Lower lobe of right lung (tissue), 2 donors: ENCODE measurements around the gene B3GLCT. TPM values are rescaled to one million over a fixed set of nuclear protein-coding genes. Genes with fewer than 3 reads are reported as not detected.

ENCODE experiments used
- ATAC-seq, 2 donors: fragments of 200-7000 bp; cut with Tn5 transposase; one replicate each; pipeline ENCODE4 v1.9.1; 2020 to 2022; ENCODE audit warnings: mild to moderate bottlenecking in 2 of 2, moderate library complexity in 2 of 2
- DNase-seq: peaks from one replicate; pipeline ENCODE4 v3.0.0-alpha.2; 2020
- H3K27ac ChIP-seq: fragments of 200-600 bp; one replicate; pipeline ENCODE4 v1.8.0; 2022
- H3K27me3 ChIP-seq: fragments of 200-600 bp; one replicate; pipeline ENCODE4 v1.8.0; 2022; ENCODE audit warnings: low read depth
- H3K36me3 ChIP-seq: fragments of 200-600 bp; one replicate; pipeline ENCODE4 v1.8.0; 2022; ENCODE audit warnings: mild to moderate bottlenecking
- H3K4me1 ChIP-seq: fragments of 200-600 bp; one replicate; pipeline ENCODE4 v1.8.0; 2022
- H3K4me3 ChIP-seq: fragments of 200-600 bp; one replicate; pipeline ENCODE4 v1.8.0; 2022; ENCODE audit warnings: mild to moderate bottlenecking
- H3K9me3 ChIP-seq: fragments of 200-600 bp; one replicate; pipeline ENCODE4 v1.8.0; 2022
- intact Hi-C: fragments of 100-400 bp; cut with DNase I; formaldehyde crosslinking; loops from one replicate; pipeline ENCODE4 v1.11.0; 2022
- total RNA-seq: library from RNA; stranded (reverse); fragmentation: NEBNext Ultra II Directional; extraction: Animal tissue kit (Norgen Biotek cat#: 25700); gene quantifications from one replicate; pipeline ENCODE4 v1.2.1, GENCODE V29; 2021
- TF ChIP-seq, protein P1 (sequence below): fragments of 200-600 bp; IDR thresholded peaks from one replicate; pipeline ENCODE4 v1.8.0; 2022; ENCODE audit warnings: antibody characterized with exemption, mild to moderate bottlenecking
- donor health status: DM: no; HTN: yes; CAD: no; lungs with severe emphysema.

B3GLCT gene
- total RNA-seq, 1 donor from 2014 or later = 6.1 TPM

DNA sequence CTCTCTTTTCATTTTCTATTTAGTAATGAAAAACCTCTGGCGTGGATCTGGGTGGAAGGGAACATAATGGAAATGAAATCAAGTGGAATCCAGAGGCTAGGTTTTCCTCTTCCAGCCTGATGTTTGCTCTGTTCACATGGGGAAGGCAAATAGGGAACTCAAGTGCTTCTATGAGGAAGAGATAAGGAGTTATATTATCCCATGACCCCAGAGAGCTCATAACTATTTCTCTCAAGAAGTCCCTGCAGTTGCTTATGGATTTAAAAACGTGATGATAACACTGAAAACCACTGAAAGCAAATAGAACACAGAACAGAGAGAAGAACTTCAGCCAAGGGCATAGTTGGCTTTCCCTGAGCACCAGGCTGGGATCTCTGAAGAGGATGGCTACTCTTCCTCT lies 157.8 kb downstream of the B3GLCT start:
- DNase-seq (no peak), ATAC-seq (no peak)
- no peaks in the 10 kb centered on the region for H3K36me3 ChIP-seq
- no peaks in the 10 kb centered on the region for H3K27me3 ChIP-seq
- H3K27ac ChIP-seq = no peak overlapping the region
- no peak overlapping the region for H3K4me3 ChIP-seq
- TF ChIP-seq, protein P1, sequence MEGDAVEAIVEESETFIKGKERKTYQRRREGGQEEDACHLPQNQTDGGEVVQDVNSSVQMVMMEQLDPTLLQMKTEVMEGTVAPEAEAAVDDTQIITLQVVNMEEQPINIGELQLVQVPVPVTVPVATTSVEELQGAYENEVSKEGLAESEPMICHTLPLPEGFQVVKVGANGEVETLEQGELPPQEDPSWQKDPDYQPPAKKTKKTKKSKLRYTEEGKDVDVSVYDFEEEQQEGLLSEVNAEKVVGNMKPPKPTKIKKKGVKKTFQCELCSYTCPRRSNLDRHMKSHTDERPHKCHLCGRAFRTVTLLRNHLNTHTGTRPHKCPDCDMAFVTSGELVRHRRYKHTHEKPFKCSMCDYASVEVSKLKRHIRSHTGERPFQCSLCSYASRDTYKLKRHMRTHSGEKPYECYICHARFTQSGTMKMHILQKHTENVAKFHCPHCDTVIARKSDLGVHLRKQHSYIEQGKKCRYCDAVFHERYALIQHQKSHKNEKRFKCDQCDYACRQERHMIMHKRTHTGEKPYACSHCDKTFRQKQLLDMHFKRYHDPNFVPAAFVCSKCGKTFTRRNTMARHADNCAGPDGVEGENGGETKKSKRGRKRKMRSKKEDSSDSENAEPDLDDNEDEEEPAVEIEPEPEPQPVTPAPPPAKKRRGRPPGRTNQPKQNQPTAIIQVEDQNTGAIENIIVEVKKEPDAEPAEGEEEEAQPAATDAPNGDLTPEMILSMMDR = no peak
- peaks cover 5% of the 10 kb centered on the region for H3K9me3 ChIP-seq
- intact Hi-C loops = no loop called here
- H3K4me1 ChIP-seq = no peaks in the 10 kb centered on the region

- ATAC-seq (no peak), DNase-seq (no peak)
- TF ChIP-seq, protein P1 = no peak
- Histone ChIP-seq H3K4me1 (no peaks in the 10 kb centered on the region), H3K4me3 (no peak overlapping the region), H3K27ac (no peak overlapping the region), H3K27me3 (no peaks in the 10 kb centered on the region), H3K36me3 (no peaks in the 10 kb centered on the region), H3K9me3 (peaks cover 12% of the 10 kb centered on the region)
- intact Hi-C loops = no loop called here
These were observed 161.9 kb downstream of the B3GLCT start for GRCh38 chr13:31361673-31362072.

DNA sequence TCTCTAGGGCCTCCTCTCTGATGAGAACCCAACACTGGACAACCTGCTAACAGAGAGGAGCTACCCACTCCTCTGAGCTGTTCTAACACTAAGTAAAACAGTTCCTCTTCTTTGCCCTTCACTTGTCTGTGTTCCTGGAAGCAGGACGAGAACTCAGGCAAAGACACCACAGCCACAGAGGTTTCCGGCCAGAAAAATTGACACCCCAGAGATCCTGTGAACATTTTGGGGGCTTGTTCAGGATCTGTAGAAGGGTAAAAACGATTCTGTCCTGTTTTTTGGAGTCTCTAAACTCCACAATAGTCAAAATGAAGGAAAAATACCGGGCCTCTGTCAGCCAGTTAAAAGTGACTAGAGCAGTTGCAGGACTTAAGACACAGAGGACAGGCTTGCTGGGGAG lies 165.9 kb downstream of the B3GLCT start:
- Histone ChIP-seq H3K27me3 (no peaks in the 10 kb centered on the region), H3K4me3 (no peak overlapping the region), H3K4me1 (no peaks in the 10 kb centered on the region), H3K27ac (no peak overlapping the region), H3K9me3 (peaks cover 12% of the 10 kb centered on the region), H3K36me3 (no peaks in the 10 kb centered on the region)
- DNase-seq (no peak), ATAC-seq (no peak)
- TF ChIP-seq, protein P1 = no peak
- intact Hi-C loops = no loop called here

- intact Hi-C loops = no loop called here
- H3K4me1 ChIP-seq = no peaks in the 10 kb centered on the region
- DNase-seq (no peak), ATAC-seq (no peak)
- no peaks in the 10 kb centered on the region for H3K27me3 ChIP-seq
- H3K36me3 ChIP-seq = no peaks in the 10 kb centered on the region
- TF ChIP-seq, protein P1 = no peak
- H3K4me3 ChIP-seq = no peak overlapping the region
- no peak overlapping the region for H3K27ac ChIP-seq
- peaks cover 12% of the 10 kb centered on the region for H3K9me3 ChIP-seq
These were observed 167.6 kb downstream of the B3GLCT start for GRCh38 chr13:31367410-31367809.

DNA sequence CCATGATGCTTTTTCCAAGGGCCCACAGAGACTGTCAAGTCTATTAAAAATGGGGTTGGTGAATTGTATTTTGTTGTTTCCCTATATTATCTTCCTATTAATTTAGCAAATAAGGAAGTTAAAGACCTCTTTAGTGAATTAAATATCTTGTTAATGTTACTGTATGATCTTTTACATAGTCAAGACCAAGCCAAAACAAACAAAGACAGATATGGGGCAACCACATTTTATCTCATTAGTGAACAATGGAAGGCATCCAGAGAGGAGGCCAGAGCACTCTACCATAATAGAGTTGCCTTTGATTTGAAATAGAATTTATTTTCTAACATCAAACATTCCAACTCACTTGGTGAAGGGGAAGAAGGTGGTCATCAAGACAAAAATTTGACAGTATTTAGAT lies 169.4 kb downstream of the B3GLCT start:
- Histone ChIP-seq H3K27ac (no peak overlapping the region), H3K9me3 (peaks cover 12% of the 10 kb centered on the region), H3K27me3 (no peaks in the 10 kb centered on the region), H3K4me3 (no peak overlapping the region), H3K4me1 (no peaks in the 10 kb centered on the region), H3K36me3 (no peaks in the 10 kb centered on the region)
- intact Hi-C loops = no loop called here
- no peak for DNase-seq
- no peak for ATAC-seq
- TF ChIP-seq, protein P1 = no peak

GRCh38 chr13:31372454-31372853 lies 172.7 kb downstream of the B3GLCT start:
- TF ChIP-seq, protein P1 = no peak
- Histone ChIP-seq H3K4me3 (no peak overlapping the region), H3K36me3 (no peaks in the 10 kb centered on the region), H3K27me3 (no peaks in the 10 kb centered on the region), H3K4me1 (no peaks in the 10 kb centered on the region), H3K9me3 (no peaks in the 10 kb centered on the region), H3K27ac (no peak overlapping the region)
- ATAC-seq (no peak), DNase-seq (no peak)
- intact Hi-C loops = no loop called here
